NCI-H1694 (cell line): Measurements from ENCODE around the gene OR2T35.

Experiments used
- DNase-seq: peaks from one replicate; lab custom pipeline; 2025; lab: John Stamatoyannopoulos, UW

OR2T35 gene

GRCh38 chr1:248625971-248626370 is 19.1 kb downstream of the OR2T35 start:
- no peak for DNase-seq

GRCh38 chr1:248625166-248625565 is 19.9 kb downstream of the OR2T35 start:
- no peak for DNase-seq

GRCh38 chr1:248622570-248623001 is 22.5 kb downstream of the OR2T35 start:
- DNase-seq, result peak; percentile 36

- DNase-seq, result no peak
Observed at GRCh38 chr1:248621770-248622169, 23.3 kb downstream of the OR2T35 start.

- DNase-seq, result peak; percentile 41
Observed at GRCh38 chr1:248618878-248619277, 26.2 kb downstream of the OR2T35 start.

- no peak for DNase-seq
Observed at GRCh38 chr1:248618119-248618518, 27.0 kb downstream of the OR2T35 start.

- no peak for DNase-seq
Observed at GRCh38 chr1:248613742-248614141, 31.3 kb downstream of the OR2T35 start.

GRCh38 chr1:248611883-248612414 is 33.1 kb downstream of the OR2T35 start:
- no peak for DNase-seq

- no peak for DNase-seq
Observed at GRCh38 chr1:248610301-248610700, 34.8 kb downstream of the OR2T35 start.

- no peak for DNase-seq
Observed at GRCh38 chr1:248599396-248599795, 45.7 kb downstream of the OR2T35 start.

- DNase-seq, result no peak
Observed at GRCh38 chr1:248597589-248597988, 47.5 kb downstream of the OR2T35 start, which contains the start of gene OR2T10. Gene OR2T10, minus strand, starts transcription at chr1:248597700. Its CDS starts 3,932 bp downstream, at chr1:248593768.

- DNase-seq, result no peak
Observed at GRCh38 chr1:248596615-248597014, 48.5 kb downstream of the OR2T35 start.

GRCh38 chr1:248593226-248593625 is 51.9 kb downstream of the OR2T35 start:
- DNase-seq, result no peak

- no peak for DNase-seq
Observed at GRCh38 chr1:248592655-248593054, 52.4 kb downstream of the OR2T35 start.

- DNase-seq, result no peak
Observed at GRCh38 chr1:248590055-248590454, 55.0 kb downstream of the OR2T35 start.

- no peak for DNase-seq
Observed at GRCh38 chr1:248589334-248589733, 55.7 kb downstream of the OR2T35 start.
